Fibroblast of the aortic adventitia (primary cell): ENCODE measurements around the gene ENPP3. TPM values are rescaled to one million over a fixed set of nuclear protein-coding genes. Genes with fewer than 3 reads are reported as not detected.

ENCODE experiments used
- DNase-seq: peaks from one replicate; pipeline ENCODE4 v3.0.0-alpha.2; 2010; ENCODE audit warnings: low read depth
- H3K4me3 ChIP-seq: 2 replicates; pipeline ENCODE4 v1.5.1; 2011; ENCODE audit warnings: low read depth, mild to moderate bottlenecking, control low read depth, low read length, moderate library complexity
- CTCF ChIP-seq: IDR thresholded peaks from 2 replicates; pipeline ENCODE4 v1.5.1; 2011; ENCODE audit warnings: mild to moderate bottlenecking, low read length, control low read depth, inconsistent platforms; ENCODE audit not compliant: insufficient read depth
- total RNA-seq: library from RNA; depleted of rRNA; stranded (reverse); fragments of >200 nt; gene quantifications from 2 replicates; pipeline ENCODE4 v1.2.3, GENCODE V29; 2012; ENCODE audit warnings: low replicate concordance

The ENPP3 gene
- total RNA-seq, 1 donor = not detected

- TF ChIP-seq CTCF = no peak
- H3K4me3 ChIP-seq = no peak overlapping the region
- no peak for DNase-seq
Measured at GRCh38 chr6:131631625-131632289, 5.3 kb upstream of the ENPP3 start.

GRCh38 chr6:131635384-131636340 lies 1.4 kb upstream of the ENPP3 start:
- no peak overlapping the region for H3K4me3 ChIP-seq
- DNase-seq = no peak
- TF ChIP-seq CTCF = no peak

- no peak for TF ChIP-seq CTCF
- H3K4me3 ChIP-seq = no peak overlapping the region
- no peak for DNase-seq
Measured at GRCh38 chr6:131638013-131638412, 911 bp downstream of the ENPP3 start.

GRCh38 chr6:131640100-131640499 lies 3.0 kb downstream of the ENPP3 start:
- H3K4me3 ChIP-seq = no peak overlapping the region
- DNase-seq = no peak
- TF ChIP-seq CTCF = no peak

- no peak for TF ChIP-seq CTCF
- no peak overlapping the region for H3K4me3 ChIP-seq
- no peak for DNase-seq
Measured at GRCh38 chr6:131640576-131640975, 3.5 kb downstream of the ENPP3 start.

GRCh38 chr6:131641554-131641953 lies 4.5 kb downstream of the ENPP3 start:
- DNase-seq = no peak
- H3K4me3 ChIP-seq = no peak overlapping the region
- TF ChIP-seq CTCF = no peak
